Brain microvascular endothelial cell (primary cell): Measurements from ENCODE around the gene TNFSF15.

Experiments
- DNase-seq: peaks from one replicate; pipeline ENCODE4 v3.0.0-alpha.2; 2020
- H3K27ac ChIP-seq: fragments of 250-450 bp; sonication (Bioruptor Pico); 2 replicates; pipeline ENCODE4 v1.5.1; 2020; ENCODE audit warnings: mild to moderate bottlenecking, moderate library complexity
- H3K27me3 ChIP-seq: fragments of 250-450 bp; sonication (Bioruptor Pico); replicated peaks from 2 replicates; pipeline ENCODE4 v1.5.1; 2020; ENCODE audit warnings: mild to moderate bottlenecking
- H3K36me3 ChIP-seq: fragments of 250-450 bp; sonication (Bioruptor Pico); replicated peaks from 2 replicates; pipeline ENCODE4 v1.5.1; 2020; ENCODE audit warnings: mild to moderate bottlenecking
- H3K4me3 ChIP-seq: 2 replicates; pipeline ENCODE4 v1.5.1; 2011; ENCODE audit warnings: low read depth, mild to moderate bottlenecking, control low read depth, low read length, moderate library complexity
- in situ Hi-C: cut with HindIII; loops from 2 replicates; pipeline ENCODE4 v1.10.0; 2017; ENCODE audit warnings: low sequenced_read_pairs, low pct_ligation_motif_present
- TF ChIP-seq, protein P1 (sequence below): IDR thresholded peaks from 2 replicates; pipeline ENCODE4 v1.5.1; 2011; ENCODE audit warnings: low read depth, mild to moderate bottlenecking, moderate library complexity, low read length, control low read depth, inconsistent platforms; ENCODE audit errors: missing control alignments

TNFSF15 gene

DNA sequence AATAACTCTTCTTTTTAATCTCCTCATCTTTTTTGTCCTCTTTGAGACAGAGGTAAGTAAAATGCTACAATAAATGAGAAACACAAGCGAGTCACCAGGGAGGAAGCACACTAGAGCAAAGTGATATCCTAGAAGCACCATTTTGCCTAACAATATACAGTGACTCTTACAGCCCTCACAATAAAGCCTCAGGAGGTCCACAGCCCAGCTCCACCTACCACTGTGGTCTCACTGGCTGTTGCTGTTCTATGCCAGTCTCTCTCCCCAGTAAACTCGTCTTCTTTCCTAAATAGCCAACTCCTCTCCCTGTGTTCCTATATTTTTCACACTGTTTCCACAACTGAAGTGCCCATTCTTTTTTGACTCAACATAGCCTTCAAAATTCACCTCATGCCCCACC lies 44.3 kb downstream of the TNFSF15 start:
- no peak overlapping the region for H3K4me3 ChIP-seq
- in situ Hi-C loops, result no loop called here
- H3K27ac ChIP-seq, result no peak overlapping the region
- no peaks in the 10 kb centered on the region for H3K27me3 ChIP-seq
- no peaks in the 10 kb centered on the region for H3K36me3 ChIP-seq
- TF ChIP-seq, protein P1, sequence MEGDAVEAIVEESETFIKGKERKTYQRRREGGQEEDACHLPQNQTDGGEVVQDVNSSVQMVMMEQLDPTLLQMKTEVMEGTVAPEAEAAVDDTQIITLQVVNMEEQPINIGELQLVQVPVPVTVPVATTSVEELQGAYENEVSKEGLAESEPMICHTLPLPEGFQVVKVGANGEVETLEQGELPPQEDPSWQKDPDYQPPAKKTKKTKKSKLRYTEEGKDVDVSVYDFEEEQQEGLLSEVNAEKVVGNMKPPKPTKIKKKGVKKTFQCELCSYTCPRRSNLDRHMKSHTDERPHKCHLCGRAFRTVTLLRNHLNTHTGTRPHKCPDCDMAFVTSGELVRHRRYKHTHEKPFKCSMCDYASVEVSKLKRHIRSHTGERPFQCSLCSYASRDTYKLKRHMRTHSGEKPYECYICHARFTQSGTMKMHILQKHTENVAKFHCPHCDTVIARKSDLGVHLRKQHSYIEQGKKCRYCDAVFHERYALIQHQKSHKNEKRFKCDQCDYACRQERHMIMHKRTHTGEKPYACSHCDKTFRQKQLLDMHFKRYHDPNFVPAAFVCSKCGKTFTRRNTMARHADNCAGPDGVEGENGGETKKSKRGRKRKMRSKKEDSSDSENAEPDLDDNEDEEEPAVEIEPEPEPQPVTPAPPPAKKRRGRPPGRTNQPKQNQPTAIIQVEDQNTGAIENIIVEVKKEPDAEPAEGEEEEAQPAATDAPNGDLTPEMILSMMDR, result no peak
- DNase-seq, result no peak

DNA sequence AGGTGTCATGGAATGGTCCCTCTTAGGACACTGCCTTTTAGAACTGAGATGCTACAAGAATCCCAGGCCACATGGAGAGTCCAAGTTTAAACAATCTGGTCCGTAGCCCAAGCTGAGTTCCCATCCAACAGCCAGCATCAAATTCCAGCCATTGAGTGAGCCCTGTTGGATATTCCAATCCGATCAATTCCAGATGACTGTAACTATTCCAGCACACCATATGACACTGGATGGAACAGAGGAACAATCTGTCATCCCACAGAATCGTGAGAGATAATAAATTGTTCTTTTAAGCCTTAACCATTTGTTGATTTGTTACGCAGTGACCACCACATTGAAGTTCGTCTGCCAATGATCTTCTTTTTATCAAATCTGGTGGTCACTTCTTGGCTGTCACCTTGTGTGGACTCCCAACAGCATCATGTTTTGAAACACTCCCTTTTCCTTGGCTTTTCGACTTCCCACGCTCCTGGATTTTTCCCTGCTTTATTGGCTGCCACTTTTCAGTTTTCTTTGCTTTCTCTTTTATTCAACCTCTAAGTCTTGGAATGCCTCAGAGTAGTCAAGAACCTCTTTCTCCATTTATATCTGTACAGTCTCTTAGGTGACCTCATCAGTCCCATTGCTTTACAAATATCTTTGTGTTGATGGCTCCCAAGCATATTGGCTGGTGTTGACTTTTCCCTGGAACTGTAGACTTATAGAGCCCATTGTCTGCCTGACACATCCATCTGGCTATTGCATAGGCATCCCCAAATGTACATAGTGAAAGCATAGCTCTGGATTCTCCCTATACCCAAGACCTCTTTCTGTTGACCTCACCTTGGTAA lies 46.1 kb downstream of the TNFSF15 start:
- no peak for DNase-seq
- in situ Hi-C loops, result no loop called here
- TF ChIP-seq, protein P1, result no peak
- H3K27ac ChIP-seq, result no peak overlapping the region
- no peaks in the 10 kb centered on the region for H3K36me3 ChIP-seq
- no peaks in the 10 kb centered on the region for H3K27me3 ChIP-seq
- no peak overlapping the region for H3K4me3 ChIP-seq

DNA sequence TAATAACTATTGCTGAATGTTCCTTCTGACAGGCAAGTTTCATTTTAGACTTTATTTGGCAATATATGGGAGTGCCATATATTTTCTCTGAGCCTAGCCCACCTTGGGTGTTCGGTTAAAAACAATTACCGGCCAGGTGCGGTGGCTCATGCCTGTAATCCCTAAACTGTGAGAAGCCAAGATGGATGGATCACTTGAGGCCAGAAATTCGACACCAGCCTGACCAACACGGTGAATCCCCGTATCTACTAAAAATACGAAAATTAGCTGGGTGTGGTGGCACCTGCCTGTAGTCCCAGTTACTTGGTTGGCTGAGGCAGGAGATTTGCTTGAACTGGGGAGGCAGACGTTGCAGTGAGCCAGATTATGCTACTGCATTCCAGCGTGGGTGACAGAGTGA lies 47.9 kb downstream of the TNFSF15 start:
- H3K4me3 ChIP-seq, result no peak overlapping the region
- in situ Hi-C loops, result no loop called here
- no peaks in the 10 kb centered on the region for H3K36me3 ChIP-seq
- TF ChIP-seq, protein P1, result no peak
- no peak overlapping the region for H3K27ac ChIP-seq
- DNase-seq, result no peak
- H3K27me3 ChIP-seq, result no peaks in the 10 kb centered on the region

DNA sequence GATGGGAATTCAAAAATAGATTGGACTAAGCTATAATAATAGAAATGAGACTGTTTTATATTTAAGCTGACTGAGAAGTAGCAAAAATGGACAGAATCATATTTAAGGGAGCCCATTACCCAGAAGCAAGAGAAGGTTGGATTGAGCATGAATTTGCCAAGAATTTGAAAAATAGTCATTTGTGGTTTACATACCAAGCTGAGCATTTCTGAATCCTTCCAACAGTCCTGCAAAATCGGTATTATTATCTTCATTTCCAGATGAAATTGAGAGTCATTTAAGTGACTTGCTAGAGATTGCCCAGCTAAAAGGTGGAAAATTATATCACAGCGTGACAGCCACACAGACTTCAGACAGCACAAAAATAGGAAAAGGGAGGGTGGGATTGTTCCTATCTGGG lies 48.4 kb downstream of the TNFSF15 start:
- Histone ChIP-seq H3K27me3 (no peaks in the 10 kb centered on the region), H3K4me3 (no peak overlapping the region), H3K36me3 (no peaks in the 10 kb centered on the region), H3K27ac (no peak overlapping the region)
- in situ Hi-C loops, result no loop called here
- no peak for DNase-seq
- TF ChIP-seq, protein P1, result no peak

DNA sequence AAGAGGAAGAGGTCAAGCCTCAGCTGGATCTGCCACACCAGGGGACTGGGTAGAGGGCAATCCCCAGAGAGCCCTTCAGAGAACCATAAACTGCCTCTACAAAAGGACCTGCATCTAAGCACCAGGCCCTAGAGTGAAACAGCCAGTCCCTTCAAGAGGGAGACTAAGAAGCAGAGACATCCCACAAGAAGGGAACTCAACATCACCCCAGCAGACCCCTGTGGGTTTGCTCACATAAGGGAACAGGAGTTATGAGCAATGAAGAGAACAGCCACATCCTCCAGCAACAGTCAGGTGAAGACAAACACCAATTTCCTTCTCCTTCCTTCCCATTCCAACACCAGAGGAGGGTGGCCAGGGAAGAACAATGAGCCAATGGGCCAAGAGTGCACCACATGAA lies 48.9 kb downstream of the TNFSF15 start:
- H3K4me3 ChIP-seq, result no peak overlapping the region
- H3K27me3 ChIP-seq, result no peaks in the 10 kb centered on the region
- in situ Hi-C loops, result no loop called here
- TF ChIP-seq, protein P1, result no peak
- no peaks in the 10 kb centered on the region for H3K36me3 ChIP-seq
- no peak overlapping the region for H3K27ac ChIP-seq
- no peak for DNase-seq

DNA sequence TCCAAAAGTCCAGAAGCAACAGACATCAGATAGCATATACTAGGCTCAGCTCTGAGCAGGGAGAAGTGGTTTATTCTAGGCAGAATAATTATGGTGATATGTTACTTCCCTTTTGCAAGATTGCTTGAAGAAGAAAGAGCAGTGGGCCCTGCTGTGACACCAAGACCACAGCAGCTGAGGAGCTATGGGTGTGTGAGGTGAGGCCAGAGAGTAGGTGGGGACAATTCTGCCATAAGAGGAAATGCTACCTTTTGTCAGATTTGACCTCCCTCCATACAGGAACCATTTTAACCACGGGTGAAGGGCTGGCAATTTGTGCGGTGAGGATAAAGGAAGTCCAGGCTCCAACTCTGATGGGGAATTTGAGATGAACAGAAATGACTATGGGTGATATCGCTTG lies 51.3 kb downstream of the TNFSF15 start:
- TF ChIP-seq, protein P1, result no peak
- Histone ChIP-seq H3K27me3 (no peaks in the 10 kb centered on the region), H3K36me3 (no peaks in the 10 kb centered on the region), H3K4me3 (no peak overlapping the region), H3K27ac (no peak overlapping the region)
- DNase-seq, result no peak
- in situ Hi-C loops, result no loop called here
